K562 (cell line): Measurements from ENCODE around the gene ARHGEF10L. TPM values are rescaled to one million over a fixed set of nuclear protein-coding genes. Genes with fewer than 3 reads are reported as not detected.

Experiments
- ATAC-seq: fragments of 200-7000 bp; cut with Tn5 transposase; 3 replicates; pipeline ENCODE4 v1.9.1; 2020; ENCODE audit warnings: moderate library complexity
- BruUV-seq: library from RNA; stranded (reverse); fragments of 400-500 nt; replicated peaks from 2 replicates; lab custom pipeline; 2021; lab: Mats Ljungman, UMichigan
- CTCF ChIA-PET: fragments of 300-600 bp; formaldehyde crosslinking; extraction: SDS; loops from one replicate; lab custom pipeline; 2021; ENCODE audit warnings: low intra/inter-chr PET ratio; lab: Yijun Ruan, JAX
- POLR2A ChIA-PET: fragments of 300-600, 350-650 bp; sonication (Branson Sonifier 250); formaldehyde crosslinking; extraction: SDS; loops from one replicate; lab custom pipeline; 2021; ENCODE audit warnings: antibody characterized with exemption, inconsistent platforms; lab: Yijun Ruan, JAX
- DNase-seq, 4 experiments: peaks; one replicate each; pipeline versions ENCODE4 v3.0.0 to v3.0.0-alpha.2; 2011 to 2018; ENCODE audit warnings: low spot score in 3 of 4, mixed read lengths in 3 of 4; ENCODE audit errors: extremely low read depth in 1 of 4
- FAIRE-seq: peaks from 2 replicates; lab custom pipeline; 2011; peaks lifted over from hg19 to GRCh38; lab: Jason Lieb, UNC
- H2AFZ ChIP-seq: 2 replicates; pipeline ENCODE4 v1.6.0; 2011; ENCODE audit warnings: low read depth, low read length, control low read depth, inconsistent platforms
- H3K27ac ChIP-seq: fragments of 200-600 bp; 3 replicates; pipeline ENCODE4 v1.8.0; 2011; ENCODE audit warnings: low read depth, mild to moderate bottlenecking, control low read depth, inconsistent platforms, low read length, moderate library complexity, mixed read lengths; ENCODE audit errors: extremely low read depth
- H3K27me3 ChIP-seq, 2 experiments: fragments of 300-600 bp in 1 of 2; 2 replicates in 1 of 2; 3 replicates in 1 of 2; pipeline versions ENCODE4 v1.6.0 to v1.8.0; 2011; ENCODE audit warnings: inconsistent platforms in 2 of 2, low read length in 2 of 2, mild to moderate bottlenecking in 1 of 2, mixed read lengths in 1 of 2, moderate library complexity in 1 of 2; ENCODE audit not compliant: control insufficient read depth in 2 of 2, insufficient read depth in 2 of 2
- H3K36me3 ChIP-seq: fragments of 300-600 bp; 3 replicates; pipeline ENCODE4 v1.8.0; 2011; ENCODE audit warnings: mild to moderate bottlenecking, low read length, inconsistent platforms; ENCODE audit not compliant: control insufficient read depth, insufficient read depth
- H3K4me1 ChIP-seq, 2 experiments: fragments of 200-600 bp in 1 of 2; replicated peaks in 1 of 2; 2 replicates in 1 of 2; 3 replicates in 1 of 2; pipeline versions ENCODE4 v1.5.1 to v1.8.0; 2011; ENCODE audit warnings: inconsistent platforms in 2 of 2, low read length in 2 of 2, mild to moderate bottlenecking in 1 of 2, mixed read lengths in 1 of 2, moderate library complexity in 1 of 2; ENCODE audit not compliant: control insufficient read depth in 2 of 2, insufficient read depth in 2 of 2
- H3K4me2 ChIP-seq: 2 replicates; pipeline ENCODE4 v1.6.1; 2011; ENCODE audit warnings: low read length, control low read depth, inconsistent platforms, mixed read lengths; ENCODE audit not compliant: insufficient read depth
- H3K4me3 ChIP-seq: fragments of 200-600 bp; sonication (generic), shearing (Covaris generic); 2 replicates; pipeline ENCODE4 v1.5.1; 2016; ENCODE audit warnings: control low read depth, inconsistent platforms
- H3K79me2 ChIP-seq: fragments of 200-600 bp; 3 replicates; pipeline ENCODE4 v1.8.0; 2011; ENCODE audit warnings: low read length, inconsistent platforms; ENCODE audit not compliant: control insufficient read depth, insufficient read depth
- H3K9ac ChIP-seq, 2 experiments: 2 replicates each; pipeline versions ENCODE4 v1.6.0 to v1.6.1; 2011; ENCODE audit warnings: low read depth in 2 of 2, low read length in 2 of 2, control low read depth in 1 of 2, inconsistent platforms in 1 of 2, mild to moderate bottlenecking in 1 of 2, mixed read lengths in 1 of 2; ENCODE audit not compliant: insufficient read depth in 1 of 2
- H3K9me1 ChIP-seq: one replicate; pipeline ENCODE4 v1.6.0; 2011; ENCODE audit warnings: inconsistent platforms, mild to moderate bottlenecking, low read length, moderate library complexity; ENCODE audit not compliant: control insufficient read depth, insufficient read depth
- H3K9me3 ChIP-seq: replicated peaks from 2 replicates; pipeline ENCODE4 v1.5.1; 2011; ENCODE audit warnings: low read depth, low read length, inconsistent platforms; ENCODE audit not compliant: control insufficient read depth, insufficient read depth
- H4K20me1 ChIP-seq: replicated peaks from 2 replicates; pipeline ENCODE4 v1.6.1; 2011; ENCODE audit warnings: low read length, inconsistent platforms, mixed read lengths; ENCODE audit not compliant: control insufficient read depth, insufficient read depth
- TCFL5 ChIP-seq: fragments of 250-450 bp; sonication (Bioruptor Pico); conservative IDR thresholded peaks from 2 replicates; pipeline ENCODE4 v1.6.1; 2021; ENCODE audit warnings: mild to moderate bottlenecking, moderate library complexity, matching md5 sums
- TGIF2 ChIP-seq: sonication (generic); formaldehyde crosslinking; IDR thresholded peaks from 2 replicates; pipeline ENCODE4 v1.8.1; 2022; ENCODE audit warnings: mild to moderate bottlenecking, missing genetic modification reagents, moderate library complexity
- WGBS: fragments of 100-300 bp; shearing (Covaris generic); methylation state at CpG from one replicate; pipeline ENCODE4 v1.1.6; 2016; ENCODE audit warnings: low coverage, mixed read lengths; ENCODE audit not compliant: insufficient coverage; ENCODE audit errors: missing lambda C conversion rate; 5-methylcytosine and 5-hydroxymethylcytosine counted together
- in situ Hi-C: fragments of 300-500 bp; cut with MboI; formaldehyde crosslinking; loops from 4 replicates; pipeline ENCODE4 v1.15.0; 2018; ENCODE audit warnings: inconsistent platforms, mixed read lengths
- intact Hi-C: fragments of 100-400 bp; cut with micrococcal nuclease; formaldehyde crosslinking; loops from 2 replicates; pipeline ENCODE4 v1.14.2; 2022
- polyA plus RNA-seq, 8 experiments: library from polyadenylated mRNA; depleted of rRNA in 4 of 8; stranded (reverse) in 5 of 8; unstranded in 3 of 8; fragments of >200 nt; fragmentation: Nextera tagmentation in 2 of 8; fragmentation: Illumina TruSeq in 1 of 8; extraction: Ambion mirVana in 2 of 8; extraction: Trizol in 1 of 8; gene quantifications; 2 replicates each; pipeline versions ENCODE4 v1.2.1 to v1.2.3, GENCODE V29; 2011 to 2014; ENCODE audit warnings: inconsistent platforms in 1 of 8, missing spikeins in 1 of 8
- total RNA-seq, 7 experiments: library from RNA; depleted of rRNA in 6 of 7; stranded (reverse); fragments of >200 nt in 6 of 7; fragmentation: Illumina TruSeq in 2 of 7; extraction: Trizol in 2 of 7; gene quantifications; 2 replicates each; pipeline versions ENCODE4 v1.2.1 to v1.2.3, GENCODE V29; 2011 to 2021; ENCODE audit warnings: low replicate concordance in 1 of 7

Gene ARHGEF10L
- total and polyA plus RNA-seq, 9 of the 15 experiments (the other 6 are each of a cell fraction or from before 2014, with no cell fraction given) = 0.09 to 0.13 TPM; not detected in 7

GRCh38 chr1:17565461-17566252, 26.2 kb downstream of the ARHGEF10L start:
- 5% methylated on average over 17 of the region's 17 CpGs for WGBS
- no peak overlapping the region for H3K9ac ChIP-seq
- H3K9me3 ChIP-seq = no peaks in the 10 kb centered on the region
- no TSS peak for BruUV-seq
- H4K20me1 ChIP-seq = peaks cover 34% of the 10 kb centered on the region
- no peak overlapping the region for H3K4me2 ChIP-seq
- ChIA-PET POLR2A (interaction anchor here (0.6 kb wide), 1 partner anchor 12 kb away, joined by 3 read pairs; no protein-coding TSS in a partner anchor), CTCF (no interaction called here)
- no peak for TF ChIP-seq TCFL5 (CRISPR knock-in tag)
- H3K36me3 ChIP-seq = no peaks in the 10 kb centered on the region
- DNase-seq (no peak), ATAC-seq (no peak), FAIRE-seq (no peak)
- no peak overlapping the region for H2AFZ ChIP-seq
- in situ Hi-C loops = no loop called here
- H3K27me3 ChIP-seq = peaks cover 12 to 74% of the 10 kb centered on the region in 2 experiments; a peak in 4 of 5 replicates
- H3K4me1 ChIP-seq = peaks cover 6 to 10% of the 10 kb centered on the region in 2 experiments; a peak in 4 of 5 replicates
- H3K9me1 ChIP-seq = no peaks in the 10 kb centered on the region
- H3K4me3 ChIP-seq = no peak overlapping the region
- intact Hi-C loops = no loop called here
- no peaks in the 10 kb centered on the region for H3K79me2 ChIP-seq
- H3K27ac ChIP-seq = no peak overlapping the region

DNA sequence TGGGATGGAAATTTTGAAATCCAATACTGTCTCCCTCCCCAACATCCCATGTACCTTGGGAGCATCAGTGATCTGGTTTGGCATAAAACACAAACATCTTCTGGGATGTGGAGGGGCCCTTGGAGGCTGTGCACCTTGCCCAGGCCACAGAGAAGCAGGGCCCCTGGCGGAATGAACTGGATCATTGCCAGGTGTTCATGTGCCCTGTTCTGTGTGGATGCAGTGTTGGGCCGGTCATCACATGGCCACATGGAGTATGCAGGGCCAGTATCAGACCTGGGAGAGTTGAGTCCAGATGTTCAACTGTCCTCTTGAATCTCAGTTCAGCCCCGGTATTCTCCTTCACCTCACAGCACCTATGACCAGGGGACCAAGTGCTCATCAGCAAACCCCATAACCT, 26.9 kb downstream of the ARHGEF10L start:
- FAIRE-seq = no peak
- BruUV-seq = no TSS peak
- WGBS = 0% methylated on average over 3 of the region's 3 CpGs
- H3K9ac ChIP-seq = no peak overlapping the region
- H3K36me3 ChIP-seq = no peaks in the 10 kb centered on the region
- TF ChIP-seq TGIF2 (CRISPR knock-in tag) = no peak
- H3K27me3 ChIP-seq = peaks cover 12 to 74% of the 10 kb centered on the region in 2 experiments; a peak in 4 of 5 replicates
- H2AFZ ChIP-seq = no peak overlapping the region
- no peak overlapping the region for H3K4me3 ChIP-seq
- no peaks in the 10 kb centered on the region for H3K79me2 ChIP-seq
- intact Hi-C loops (no loop called here), in situ Hi-C loops (no loop called here)
- H4K20me1 ChIP-seq = peaks cover 31% of the 10 kb centered on the region
- ChIA-PET CTCF (no interaction called here), POLR2A (no interaction called here)
- ATAC-seq = no peak
- no peaks in the 10 kb centered on the region for H3K9me3 ChIP-seq
- H3K27ac ChIP-seq = no peak overlapping the region
- H3K4me2 ChIP-seq = no peak overlapping the region
- no peak for DNase-seq
- H3K9me1 ChIP-seq = no peaks in the 10 kb centered on the region
- peaks cover 6 to 10% of the 10 kb centered on the region in 2 experiments; a peak in 4 of 5 replicates for H3K4me1 ChIP-seq
